Parathyroid adenoma (tissue), 2 donors: ENCODE measurements around the gene LAMB2.

Experiments
- H2AFZ ChIP-seq: fragments of 300-600 bp; sonication (generic); one replicate; pipeline ENCODE4 v1.7.0; 2017; ENCODE audit warnings: antibody characterized with exemption, mild to moderate bottlenecking
- H3K27ac ChIP-seq: fragments of 300-600 bp; sonication (generic); one replicate; pipeline ENCODE4 v1.7.0; 2017
- H3K27me3 ChIP-seq: fragments of 300-600 bp; sonication (generic); one replicate; pipeline ENCODE4 v1.7.0; 2017; ENCODE audit warnings: low read length; ENCODE audit not compliant: control insufficient read depth, insufficient read depth
- H3K36me3 ChIP-seq: fragments of 300-600 bp; sonication (generic); one replicate; pipeline ENCODE4 v1.7.0; 2017; ENCODE audit warnings: low read length; ENCODE audit not compliant: control insufficient read depth, insufficient read depth
- H3K4me1 ChIP-seq: fragments of 300-600 bp; sonication (generic); one replicate; pipeline ENCODE4 v1.7.0; 2017; ENCODE audit warnings: control low read depth
- H3K4me2 ChIP-seq: fragments of 300-600 bp; sonication (generic); one replicate; pipeline ENCODE4 v1.7.0; 2017; ENCODE audit warnings: low read length
- H3K4me3 ChIP-seq: fragments of 300-600 bp; sonication (generic); one replicate; pipeline ENCODE4 v1.7.0; 2017; ENCODE audit warnings: low read depth, low read length
- H3K79me2 ChIP-seq: fragments of 300-600 bp; sonication (generic); one replicate; pipeline ENCODE4 v1.7.0; 2017; ENCODE audit warnings: control low read depth
- H3K9ac ChIP-seq: fragments of 300-600 bp; sonication (generic); one replicate; pipeline ENCODE4 v1.7.0; 2017; ENCODE audit warnings: mild to moderate bottlenecking
- H3K9me3 ChIP-seq: fragments of 300-600 bp; sonication (generic); one replicate; pipeline ENCODE4 v1.7.0; 2017; ENCODE audit warnings: low read length; ENCODE audit not compliant: control insufficient read depth
- CTCF ChIP-seq: fragments of 300-600 bp; sonication (generic); IDR thresholded peaks from one replicate; pipeline ENCODE4 v1.7.0; 2017; ENCODE audit warnings: antibody characterized with exemption, mild to moderate bottlenecking
- donor health status: primary hyperparathyroidism.

The LAMB2 gene

DNA sequence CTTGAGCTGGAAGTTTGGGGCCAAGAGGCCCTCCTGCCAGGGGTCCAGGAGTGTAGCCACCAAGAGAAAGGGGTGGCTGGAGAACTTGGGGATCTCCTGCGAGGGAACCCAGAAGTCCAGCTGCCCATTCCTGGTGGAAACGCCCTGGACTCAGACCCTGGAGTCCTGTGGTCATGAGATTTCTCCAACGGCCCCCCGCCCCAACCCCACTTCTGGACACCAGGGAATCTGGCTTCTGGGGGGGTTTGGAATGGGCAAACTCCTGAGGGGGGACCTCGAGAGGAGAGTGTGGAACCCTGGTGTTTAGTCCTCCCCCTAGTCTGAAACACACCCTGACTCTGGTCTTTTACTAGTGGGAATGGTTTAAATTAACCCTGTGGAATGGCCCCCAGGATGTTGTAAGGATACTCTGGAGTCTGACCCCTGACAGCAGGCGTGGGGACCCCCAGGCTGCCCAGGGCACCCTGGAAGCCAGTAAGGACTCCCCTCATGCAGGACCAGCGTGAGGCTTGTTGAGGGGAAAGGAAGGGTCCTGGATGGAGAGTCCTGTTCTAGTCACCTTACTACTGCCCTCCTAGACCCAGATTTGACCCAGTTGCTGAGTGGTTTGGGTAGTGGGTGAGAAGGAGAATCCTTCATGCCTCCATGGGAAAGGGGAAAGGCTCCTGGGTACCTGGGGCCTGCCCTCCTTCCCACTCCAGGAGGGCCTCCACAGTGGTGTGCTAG is 39.1 kb upstream of the LAMB2 start:
- Histone ChIP-seq H3K79me2 (no peaks in the 10 kb centered on the region), H3K4me3 (peak overlapping the region; percentile 76), H3K4me1 (peaks cover 17% of the 10 kb centered on the region), H2AFZ (peak overlapping the region; percentile 90), H3K36me3 (no peaks in the 10 kb centered on the region), H3K27me3 (no peaks in the 10 kb centered on the region), H3K9ac (peak overlapping the region; percentile 56), H3K4me2 (peak overlapping the region; percentile 97), H3K27ac (peak overlapping the region; percentile 68), H3K9me3 (no peaks in the 10 kb centered on the region)
- TF ChIP-seq CTCF = no peak

- peaks cover 21% of the 10 kb centered on the region for H3K4me1 ChIP-seq
Observed at GRCh38 chr3:49171119-49171774, 38.4 kb upstream of the LAMB2 start, which contains the start of gene KLHDC8B. KLHDC8B (plus strand) TSS chr3:49171598; CDS start chr3:49172770, 1,172 bp downstream.

DNA sequence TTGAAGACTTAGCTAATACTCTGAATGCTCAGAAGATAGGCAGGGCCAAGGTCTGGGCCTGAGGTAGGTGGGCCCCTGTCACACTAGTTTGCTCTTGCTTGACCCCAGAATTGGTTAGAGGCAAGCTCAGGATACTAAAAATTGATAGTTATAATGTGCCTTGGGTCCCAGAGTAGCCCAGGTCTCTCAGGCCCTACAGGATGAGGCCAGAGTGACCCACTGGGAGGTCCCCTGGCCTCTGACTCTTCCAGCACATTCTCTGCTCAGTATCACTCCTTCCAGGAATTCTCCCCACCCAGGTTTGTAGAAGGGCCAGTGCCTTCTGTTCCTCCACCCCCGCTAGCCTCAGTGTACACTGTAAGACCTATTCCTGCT is 37.9 kb upstream of the LAMB2 start:
- Histone ChIP-seq H3K4me1 (peaks cover 21% of the 10 kb centered on the region), H3K9me3 (no peaks in the 10 kb centered on the region), H3K79me2 (peaks cover 4% of the 10 kb centered on the region), H3K27me3 (no peaks in the 10 kb centered on the region), H3K27ac (peak overlapping the region; percentile 68), H3K4me2 (peak overlapping the region; percentile 97), H2AFZ (peak overlapping the region; percentile 90), H3K9ac (peak overlapping the region; percentile 56), H3K4me3 (peak overlapping the region; percentile 76), H3K36me3 (no peaks in the 10 kb centered on the region)
- no peak for TF ChIP-seq CTCF

More at GRCh38 chr3:49171119-49171774, 38.4 kb upstream of the LAMB2 start, which contains the start of gene KLHDC8B:
- Histone ChIP-seq H3K4me2 (peak within 1 kb of the TSS; percentile 97), H3K36me3 (no peaks in the 10 kb centered on the region), H3K79me2 (peaks cover 4% of the 10 kb centered on the region), H3K27me3 (no peaks in the 10 kb centered on the region), H3K4me3 (peak within 1 kb of the TSS; percentile 76), H3K9me3 (no peaks in the 10 kb centered on the region), H2AFZ (peak within 1 kb of the TSS; percentile 90), H3K27ac (peak within 1 kb of the TSS; percentile 68), H3K9ac (peak within 1 kb of the TSS; percentile 56)
- TF ChIP-seq CTCF = peak; percentile 96

- no peak for TF ChIP-seq CTCF
- Histone ChIP-seq H3K4me1 (peaks cover 10% of the 10 kb centered on the region), H3K27me3 (no peaks in the 10 kb centered on the region), H3K36me3 (no peaks in the 10 kb centered on the region), H3K79me2 (peaks cover 4% of the 10 kb centered on the region), H3K27ac (peak overlapping the region; percentile 83), H2AFZ (peak overlapping the region; percentile 99), H3K4me3 (peak overlapping the region; percentile 67), H3K9me3 (no peaks in the 10 kb centered on the region), H3K9ac (no peak overlapping the region), H3K4me2 (peak overlapping the region; percentile 87)
Observed at GRCh38 chr3:49166752-49167556, 34.1 kb upstream of the LAMB2 start.
